PFSK-1 (cell line): ENCODE results near the gene AFDN.

ENCODE experiments used
- POLR2AphosphoS5 ChIP-seq: IDR thresholded peaks from 2 replicates; pipeline ENCODE4 v1.6.1; 2012; ENCODE audit warnings: low read depth, mild to moderate bottlenecking, control low read depth, low read length, moderate library complexity
- REST ChIP-seq, 2 experiments: IDR thresholded peaks; 2 replicates each; pipeline versions ENCODE4 v1.6.1 to v1.8.0; 2011 to 2012; ENCODE audit warnings: low read depth in 2 of 2, low read length in 2 of 2, control low read depth in 1 of 2, inconsistent platforms in 1 of 2, mild to moderate bottlenecking in 1 of 2, moderate library complexity in 1 of 2; ENCODE audit not compliant: insufficient read depth in 1 of 2
- SIN3A ChIP-seq: IDR thresholded peaks from 2 replicates; pipeline ENCODE4 v1.6.1; 2012; ENCODE audit warnings: mild to moderate bottlenecking, low read length, moderate library complexity, borderline replicate concordance; ENCODE audit not compliant: insufficient read depth
- TAF1 ChIP-seq: IDR thresholded peaks from 2 replicates; pipeline ENCODE4 v1.6.1; 2012; ENCODE audit warnings: low read length, control low read depth, borderline replicate concordance; ENCODE audit not compliant: insufficient read depth

GRCh38 chr6:167974640-167975344 is 148.1 kb downstream of the AFDN start:
- no peak for TF ChIP-seq REST (IDR thresholded peaks at IDR 0.05; ENCODE audit: insufficient read depth in 1 of 2, low read depth in 2 of 2, low read length in 2 of 2)
- no peak for TF ChIP-seq TAF1
- TF ChIP-seq POLR2AphosphoS5 = no peak
- no peak for TF ChIP-seq SIN3A
